ENCODE measurements around the gene ACSL5. TPM values are rescaled to one million over a fixed set of nuclear protein-coding genes. Genes with fewer than 3 reads are reported as not detected.

The ACSL5 gene
- total RNA-seq, 1 donor from 2014 or later: 81.1 TPM

DNA sequence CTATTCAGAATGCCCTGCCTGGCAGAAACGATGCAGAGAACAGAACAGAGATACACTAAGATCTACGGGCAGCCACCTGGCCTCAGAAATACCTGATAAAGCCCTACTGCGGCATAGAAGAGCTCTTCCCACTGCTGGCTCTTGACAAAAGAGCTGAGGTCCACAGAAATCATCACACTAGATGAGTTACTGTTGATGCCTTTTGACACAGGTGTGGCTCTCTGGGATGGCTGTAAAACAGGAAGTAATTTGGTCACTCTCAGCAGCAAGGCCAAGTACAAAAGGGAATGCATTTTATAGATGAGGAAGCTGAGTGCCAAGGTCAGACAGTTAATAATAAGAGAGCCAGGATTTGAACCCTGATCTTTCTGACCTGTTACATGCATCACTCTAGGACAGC is 35.0 kb upstream of the ACSL5 start:
- intact Hi-C loops (cut with DNase I): no loop called here
- Histone ChIP-seq H3K4me1 (no peaks in the 10 kb centered on the region), H3K27me3 (ENCODE audit: low read depth) (no peaks in the 10 kb centered on the region), H3K27ac (no peak overlapping the region), H3K36me3 (no peaks in the 10 kb centered on the region), H3K9me3 (no peaks in the 10 kb centered on the region), H3K4me3 (no peak overlapping the region)
- TF ChIP-seq, protein P1, sequence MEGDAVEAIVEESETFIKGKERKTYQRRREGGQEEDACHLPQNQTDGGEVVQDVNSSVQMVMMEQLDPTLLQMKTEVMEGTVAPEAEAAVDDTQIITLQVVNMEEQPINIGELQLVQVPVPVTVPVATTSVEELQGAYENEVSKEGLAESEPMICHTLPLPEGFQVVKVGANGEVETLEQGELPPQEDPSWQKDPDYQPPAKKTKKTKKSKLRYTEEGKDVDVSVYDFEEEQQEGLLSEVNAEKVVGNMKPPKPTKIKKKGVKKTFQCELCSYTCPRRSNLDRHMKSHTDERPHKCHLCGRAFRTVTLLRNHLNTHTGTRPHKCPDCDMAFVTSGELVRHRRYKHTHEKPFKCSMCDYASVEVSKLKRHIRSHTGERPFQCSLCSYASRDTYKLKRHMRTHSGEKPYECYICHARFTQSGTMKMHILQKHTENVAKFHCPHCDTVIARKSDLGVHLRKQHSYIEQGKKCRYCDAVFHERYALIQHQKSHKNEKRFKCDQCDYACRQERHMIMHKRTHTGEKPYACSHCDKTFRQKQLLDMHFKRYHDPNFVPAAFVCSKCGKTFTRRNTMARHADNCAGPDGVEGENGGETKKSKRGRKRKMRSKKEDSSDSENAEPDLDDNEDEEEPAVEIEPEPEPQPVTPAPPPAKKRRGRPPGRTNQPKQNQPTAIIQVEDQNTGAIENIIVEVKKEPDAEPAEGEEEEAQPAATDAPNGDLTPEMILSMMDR (IDR thresholded peaks at IDR 0.05): no peak
- ATAC-seq (no peak), DNase-seq (no peak)

GRCh38 chr10:112340601-112341000 is 33.3 kb upstream of the ACSL5 start:
- no peak overlapping the region for H3K27ac ChIP-seq
- ATAC-seq (no peak), DNase-seq (no peak)
- TF ChIP-seq, protein P1 (IDR thresholded peaks at IDR 0.05): no peak
- intact Hi-C loops (cut with DNase I): no loop called here
- no peaks in the 10 kb centered on the region for H3K36me3 ChIP-seq
- no peaks in the 10 kb centered on the region for H3K27me3 ChIP-seq (ENCODE audit: low read depth)
- H3K4me1 ChIP-seq: no peaks in the 10 kb centered on the region
- no peak overlapping the region for H3K4me3 ChIP-seq
- H3K9me3 ChIP-seq: no peaks in the 10 kb centered on the region

DNA sequence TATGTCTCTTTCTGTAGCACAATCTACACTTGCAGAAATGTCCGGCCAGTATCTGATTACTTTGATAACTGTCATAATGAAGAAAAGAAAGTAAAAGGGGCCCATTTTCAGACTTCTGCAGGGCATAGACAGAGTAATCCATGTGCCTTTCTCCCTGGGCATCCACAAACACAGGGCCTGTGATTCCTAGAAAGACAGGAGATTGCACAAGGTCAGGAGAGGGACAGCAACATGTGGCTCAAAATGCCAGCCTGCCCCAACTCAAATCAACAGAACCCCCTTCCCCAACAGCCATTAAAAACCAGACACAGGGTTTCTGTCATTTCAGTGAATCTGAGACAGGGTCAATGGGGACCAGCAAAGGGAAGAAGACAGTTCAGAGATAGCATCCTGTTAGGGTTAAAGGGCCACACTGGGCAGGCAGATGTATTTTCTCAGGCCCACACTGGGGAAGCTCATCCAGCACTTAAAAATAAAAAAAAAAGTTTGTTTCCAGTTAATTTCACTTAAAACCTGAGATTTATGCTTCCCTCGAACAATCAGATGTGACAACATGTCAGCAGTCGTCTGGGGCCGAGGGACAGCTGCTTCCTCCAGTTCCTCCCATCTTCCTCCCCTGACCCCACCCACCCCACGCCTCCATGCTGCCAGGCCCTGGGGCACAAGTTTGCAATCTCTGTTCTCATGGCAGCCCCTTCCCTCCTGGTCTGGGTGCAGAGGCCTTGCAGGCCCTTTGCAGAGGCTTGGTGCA is 30.7 kb upstream of the ACSL5 start:
- Histone ChIP-seq H3K27ac (no peak overlapping the region), H3K36me3 (no peaks in the 10 kb centered on the region), H3K27me3 (ENCODE audit: low read depth) (no peaks in the 10 kb centered on the region), H3K9me3 (no peaks in the 10 kb centered on the region), H3K4me1 (no peaks in the 10 kb centered on the region), H3K4me3 (no peak overlapping the region)
- TF ChIP-seq, protein P1 (IDR thresholded peaks at IDR 0.05): no peak
- intact Hi-C loops (cut with DNase I): no loop called here
- no peak for DNase-seq
- ATAC-seq: no peak

DNA sequence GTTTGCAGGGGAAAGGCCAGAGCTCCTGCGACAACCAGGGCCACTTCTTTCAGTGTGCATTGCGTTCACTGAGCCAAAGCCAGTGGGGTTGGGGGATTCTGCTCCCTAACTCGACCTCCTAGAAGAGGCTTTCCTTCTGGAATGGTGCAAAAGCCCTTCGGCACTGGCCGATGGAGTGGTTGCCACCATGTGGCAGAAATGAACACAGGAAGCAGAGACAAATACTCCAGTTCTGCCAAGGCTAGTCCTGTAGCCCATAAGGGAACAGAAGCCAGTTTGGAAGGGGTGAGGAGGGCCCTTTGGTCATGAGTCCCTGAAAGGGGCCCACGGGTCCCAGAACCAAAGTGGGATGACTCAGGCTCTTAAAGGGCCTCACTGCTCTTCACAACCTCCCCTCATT is 29.7 kb upstream of the ACSL5 start:
- intact Hi-C loops (cut with DNase I): no loop called here
- DNase-seq (no peak), ATAC-seq (peak in 1 of 2 donors; percentile 45)
- no peaks in the 10 kb centered on the region for H3K4me1 ChIP-seq
- no peaks in the 10 kb centered on the region for H3K9me3 ChIP-seq
- no peaks in the 10 kb centered on the region for H3K27me3 ChIP-seq (ENCODE audit: low read depth)
- H3K4me3 ChIP-seq: no peak overlapping the region
- no peak overlapping the region for H3K27ac ChIP-seq
- TF ChIP-seq, protein P1 (IDR thresholded peaks at IDR 0.05): no peak
- H3K36me3 ChIP-seq: no peaks in the 10 kb centered on the region

- no peak for ATAC-seq
- intact Hi-C loops (cut with DNase I): no loop called here
- TF ChIP-seq, protein P1 (IDR thresholded peaks at IDR 0.05): no peak
These were observed 28.7 kb upstream of the ACSL5 start for GRCh38 chr10:112345202-112345601.

More at GRCh38 chr10:112345202-112345601, 28.7 kb upstream of the ACSL5 start:
- no peak overlapping the region for H3K27ac ChIP-seq
- DNase-seq: no peak
- no peaks in the 10 kb centered on the region for H3K4me1 ChIP-seq
- H3K9me3 ChIP-seq: no peaks in the 10 kb centered on the region
- no peak overlapping the region for H3K4me3 ChIP-seq
- no peaks in the 10 kb centered on the region for H3K36me3 ChIP-seq
- no peaks in the 10 kb centered on the region for H3K27me3 ChIP-seq (ENCODE audit: low read depth)
